ENCODE data around the gene GHR.
"Not testable (repeated sequence)": the region's sequence is repeated elsewhere in the genome, so short reads cannot be mapped to it uniquely, and the experiment has no call there.

The GHR gene

GRCh38 chr5:42569953-42570548 lies 146.8 kb downstream of the GHR start:
- no peak for DNase-seq (ENCODE audit: low read depth)

GRCh38 chr5:42570966-42571960 lies 148.0 kb downstream of the GHR start:
- no peak for DNase-seq (ENCODE audit: low read depth)

GRCh38 chr5:42572313-42572712 lies 149.1 kb downstream of the GHR start:
- no peak for DNase-seq (ENCODE audit: low read depth)

GRCh38 chr5:42573386-42573785 lies 150.1 kb downstream of the GHR start:
- DNase-seq (ENCODE audit: low read depth): no peak

- DNase-seq (ENCODE audit: low read depth): not testable (repeated sequence)
These were observed 152.7 kb downstream of the GHR start for GRCh38 chr5:42575914-42576313.

GRCh38 chr5:42578901-42579300 lies 155.7 kb downstream of the GHR start:
- not testable (repeated sequence) for DNase-seq (ENCODE audit: low read depth)

GRCh38 chr5:42579320-42579719 lies 156.1 kb downstream of the GHR start:
- no peak for DNase-seq (ENCODE audit: low read depth)

GRCh38 chr5:42581845-42582244 lies 158.6 kb downstream of the GHR start:
- no peak for DNase-seq (ENCODE audit: low read depth)

GRCh38 chr5:42582723-42583122 lies 159.5 kb downstream of the GHR start:
- DNase-seq (ENCODE audit: low read depth): no peak

- DNase-seq (ENCODE audit: low read depth): no peak
These were observed 160.1 kb downstream of the GHR start for GRCh38 chr5:42583322-42583721.

GRCh38 chr5:42586625-42587024 lies 163.4 kb downstream of the GHR start:
- no peak for DNase-seq (ENCODE audit: low read depth)

- DNase-seq (ENCODE audit: low read depth): no peak
These were observed 164.0 kb downstream of the GHR start for GRCh38 chr5:42587096-42587723.

GRCh38 chr5:42590566-42590965 lies 167.3 kb downstream of the GHR start:
- DNase-seq (ENCODE audit: low read depth): no peak

- no peak for DNase-seq (ENCODE audit: low read depth)
These were observed 167.8 kb downstream of the GHR start for GRCh38 chr5:42591015-42591414.

- DNase-seq (ENCODE audit: low read depth): no peak
These were observed 169.3 kb downstream of the GHR start for GRCh38 chr5:42592401-42593140.

GRCh38 chr5:42593591-42593990 lies 170.4 kb downstream of the GHR start:
- DNase-seq (ENCODE audit: low read depth): no peak

- DNase-seq (ENCODE audit: low read depth): no peak
These were observed 172.4 kb downstream of the GHR start for GRCh38 chr5:42595597-42595996.

GRCh38 chr5:42596817-42597216 lies 173.6 kb downstream of the GHR start:
- no peak for DNase-seq (ENCODE audit: low read depth)

GRCh38 chr5:42597318-42597937 lies 174.2 kb downstream of the GHR start:
- no peak for DNase-seq (ENCODE audit: low read depth)

GRCh38 chr5:42598311-42598710 lies 175.1 kb downstream of the GHR start:
- no peak for DNase-seq (ENCODE audit: low read depth)

- no peak for DNase-seq (ENCODE audit: low read depth)
These were observed 175.9 kb downstream of the GHR start for GRCh38 chr5:42599106-42599505.

- no peak for DNase-seq (ENCODE audit: low read depth)
These were observed 177.2 kb downstream of the GHR start for GRCh38 chr5:42600441-42600840.

Measured in GM04503 (cell line).